ENCODE results near the gene AGXT. TPM values are rescaled to one million over a fixed set of nuclear protein-coding genes. Genes with fewer than 3 reads are reported as not detected.

Gene AGXT
- total RNA-seq, 2 donors from 2014 or later: 1.9 to 6.1 TPM

DNA sequence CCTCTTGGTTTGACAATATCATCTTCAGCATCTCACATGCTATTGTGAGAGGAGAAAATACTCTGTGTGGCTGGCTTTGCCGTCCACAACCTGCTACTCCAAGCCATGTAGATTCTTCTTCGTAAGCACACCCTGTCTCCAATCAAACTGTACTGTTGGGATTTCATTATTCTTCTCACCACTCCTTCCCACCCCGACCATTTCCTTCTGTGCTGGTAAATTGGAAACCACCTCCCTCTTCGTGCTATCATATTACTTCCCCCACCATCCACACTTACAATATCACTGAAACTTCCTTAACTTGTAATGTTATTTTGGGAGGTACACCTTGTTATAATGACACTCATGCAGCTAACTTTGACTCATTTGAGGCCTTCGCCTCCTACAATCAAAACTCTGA, 3.2 kb upstream of the AGXT start:
- no peaks in the 10 kb centered on the region for H3K27me3 ChIP-seq
- H3K4me1 ChIP-seq: peaks cover 3% of the 10 kb centered on the region
- no peak for DNase-seq
- H3K9ac ChIP-seq (ENCODE audit: low read depth in 2 of 2, low read length in 2 of 2): no peak overlapping the region
- intact Hi-C loops (cut with DNase I): no loop called here
- H3K4me3 ChIP-seq: no peak overlapping the region
- TF ChIP-seq, protein P1, sequence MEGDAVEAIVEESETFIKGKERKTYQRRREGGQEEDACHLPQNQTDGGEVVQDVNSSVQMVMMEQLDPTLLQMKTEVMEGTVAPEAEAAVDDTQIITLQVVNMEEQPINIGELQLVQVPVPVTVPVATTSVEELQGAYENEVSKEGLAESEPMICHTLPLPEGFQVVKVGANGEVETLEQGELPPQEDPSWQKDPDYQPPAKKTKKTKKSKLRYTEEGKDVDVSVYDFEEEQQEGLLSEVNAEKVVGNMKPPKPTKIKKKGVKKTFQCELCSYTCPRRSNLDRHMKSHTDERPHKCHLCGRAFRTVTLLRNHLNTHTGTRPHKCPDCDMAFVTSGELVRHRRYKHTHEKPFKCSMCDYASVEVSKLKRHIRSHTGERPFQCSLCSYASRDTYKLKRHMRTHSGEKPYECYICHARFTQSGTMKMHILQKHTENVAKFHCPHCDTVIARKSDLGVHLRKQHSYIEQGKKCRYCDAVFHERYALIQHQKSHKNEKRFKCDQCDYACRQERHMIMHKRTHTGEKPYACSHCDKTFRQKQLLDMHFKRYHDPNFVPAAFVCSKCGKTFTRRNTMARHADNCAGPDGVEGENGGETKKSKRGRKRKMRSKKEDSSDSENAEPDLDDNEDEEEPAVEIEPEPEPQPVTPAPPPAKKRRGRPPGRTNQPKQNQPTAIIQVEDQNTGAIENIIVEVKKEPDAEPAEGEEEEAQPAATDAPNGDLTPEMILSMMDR (IDR thresholded peaks at IDR 0.05): no peak
- no peaks in the 10 kb centered on the region for H3K9me3 ChIP-seq
- H3K27ac ChIP-seq: no peak overlapping the region
- H3K36me3 ChIP-seq: no peaks in the 10 kb centered on the region

DNA sequence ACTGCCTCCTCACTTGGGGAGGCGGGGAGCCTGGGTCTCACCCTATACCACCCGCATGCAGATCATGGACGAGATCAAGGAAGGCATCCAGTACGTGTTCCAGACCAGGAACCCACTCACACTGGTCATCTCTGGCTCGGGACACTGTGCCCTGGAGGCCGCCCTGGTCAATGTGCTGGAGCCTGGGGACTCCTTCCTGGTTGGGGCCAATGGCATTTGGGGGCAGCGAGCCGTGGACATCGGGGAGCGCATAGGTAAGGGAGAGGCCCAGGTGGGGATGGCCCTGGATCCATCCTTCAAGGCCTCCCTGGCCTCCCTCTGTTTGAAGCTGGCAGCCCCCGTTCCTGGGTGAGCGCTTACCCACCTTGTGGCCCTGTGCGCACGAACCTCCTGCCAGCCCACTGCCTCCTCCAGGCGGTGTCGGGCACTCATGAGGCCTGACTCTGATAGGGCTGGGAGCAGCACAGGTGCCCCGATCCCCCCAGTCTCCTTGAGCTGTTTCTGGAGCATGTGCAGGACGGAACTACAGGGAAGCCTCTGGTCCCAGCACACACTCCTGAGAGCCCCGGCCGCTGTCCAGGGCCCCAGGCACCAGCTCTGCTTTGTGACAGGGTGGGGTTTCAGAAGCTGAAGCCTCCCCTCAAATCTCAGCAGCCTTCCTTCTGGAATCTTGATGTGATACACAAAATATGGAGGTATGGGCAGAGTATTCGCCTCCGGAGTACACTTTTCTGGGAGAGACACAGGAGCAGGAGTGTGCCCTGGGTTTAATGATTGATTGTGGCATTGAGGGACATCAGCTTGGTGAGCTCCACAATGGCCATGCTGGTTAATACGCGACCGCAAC, 708 bp downstream of the AGXT start:
- Histone ChIP-seq H3K27me3 (no peaks in the 10 kb centered on the region), H3K4me3 (no peak overlapping the region), H3K4me1 (peaks cover 3% of the 10 kb centered on the region), H3K9me3 (no peaks in the 10 kb centered on the region), H3K36me3 (no peaks in the 10 kb centered on the region), H3K9ac (ENCODE audit: low read depth in 2 of 2, low read length in 2 of 2) (no peak overlapping the region), H3K27ac (no peak overlapping the region)
- TF ChIP-seq, protein P1 (IDR thresholded peaks at IDR 0.05): no peak
- DNase-seq: no peak
- intact Hi-C loops (cut with DNase I): no loop called here

DNA sequence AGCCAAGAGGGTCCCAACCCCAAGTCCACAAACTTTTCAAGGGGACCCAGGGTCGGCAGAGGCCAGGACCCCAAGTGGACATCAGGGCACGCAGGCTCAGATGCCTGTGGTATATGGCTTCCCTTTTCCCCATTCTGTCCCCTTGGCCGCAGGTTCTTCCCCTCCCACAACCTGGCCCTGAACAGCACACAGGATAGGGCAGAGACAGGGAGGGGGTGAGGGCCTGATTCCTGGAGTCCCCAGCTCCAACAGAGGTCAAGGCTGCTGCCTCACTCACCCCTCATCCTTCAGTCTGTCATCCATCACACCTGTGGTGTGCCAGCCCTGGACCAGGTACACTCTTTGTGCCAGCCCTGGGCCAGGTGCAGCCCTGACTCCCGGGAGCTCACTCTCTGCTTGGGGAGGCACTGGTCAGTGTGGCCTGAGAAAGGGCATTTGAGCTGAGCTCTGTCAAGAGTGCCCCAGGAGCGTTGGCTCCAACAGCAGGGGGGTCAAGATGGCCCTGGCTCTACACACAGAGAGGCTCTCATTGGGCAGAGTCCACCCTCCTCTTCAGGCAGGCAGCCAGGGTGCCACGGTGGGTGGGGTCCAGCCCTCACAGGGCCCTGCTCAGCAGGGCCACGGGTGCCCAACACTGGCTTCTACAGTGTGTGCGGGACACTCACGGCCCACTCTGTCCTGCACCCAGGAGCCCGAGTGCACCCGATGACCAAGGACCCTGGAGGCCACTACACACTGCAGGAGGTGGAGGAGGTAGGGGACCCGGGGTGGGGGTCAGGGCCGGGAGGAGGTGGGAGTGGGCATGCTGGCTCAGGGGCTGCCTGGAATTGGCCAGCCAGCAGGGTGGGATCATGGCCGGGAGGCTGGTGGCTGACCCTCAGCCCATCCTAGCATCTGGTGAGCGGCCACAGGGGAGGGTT, 1.6 kb downstream of the AGXT start:
- no peak overlapping the region for H3K9ac ChIP-seq (ENCODE audit: low read depth in 2 of 2, low read length in 2 of 2)
- no peaks in the 10 kb centered on the region for H3K36me3 ChIP-seq
- H3K4me3 ChIP-seq: no peak overlapping the region
- no peak for DNase-seq
- H3K4me1 ChIP-seq: peaks cover 9% of the 10 kb centered on the region
- intact Hi-C loops (cut with DNase I): no loop called here
- no peaks in the 10 kb centered on the region for H3K27me3 ChIP-seq
- TF ChIP-seq, protein P1 (IDR thresholded peaks at IDR 0.05): no peak
- H3K27ac ChIP-seq: no peak overlapping the region
- H3K9me3 ChIP-seq: no peaks in the 10 kb centered on the region

DNA sequence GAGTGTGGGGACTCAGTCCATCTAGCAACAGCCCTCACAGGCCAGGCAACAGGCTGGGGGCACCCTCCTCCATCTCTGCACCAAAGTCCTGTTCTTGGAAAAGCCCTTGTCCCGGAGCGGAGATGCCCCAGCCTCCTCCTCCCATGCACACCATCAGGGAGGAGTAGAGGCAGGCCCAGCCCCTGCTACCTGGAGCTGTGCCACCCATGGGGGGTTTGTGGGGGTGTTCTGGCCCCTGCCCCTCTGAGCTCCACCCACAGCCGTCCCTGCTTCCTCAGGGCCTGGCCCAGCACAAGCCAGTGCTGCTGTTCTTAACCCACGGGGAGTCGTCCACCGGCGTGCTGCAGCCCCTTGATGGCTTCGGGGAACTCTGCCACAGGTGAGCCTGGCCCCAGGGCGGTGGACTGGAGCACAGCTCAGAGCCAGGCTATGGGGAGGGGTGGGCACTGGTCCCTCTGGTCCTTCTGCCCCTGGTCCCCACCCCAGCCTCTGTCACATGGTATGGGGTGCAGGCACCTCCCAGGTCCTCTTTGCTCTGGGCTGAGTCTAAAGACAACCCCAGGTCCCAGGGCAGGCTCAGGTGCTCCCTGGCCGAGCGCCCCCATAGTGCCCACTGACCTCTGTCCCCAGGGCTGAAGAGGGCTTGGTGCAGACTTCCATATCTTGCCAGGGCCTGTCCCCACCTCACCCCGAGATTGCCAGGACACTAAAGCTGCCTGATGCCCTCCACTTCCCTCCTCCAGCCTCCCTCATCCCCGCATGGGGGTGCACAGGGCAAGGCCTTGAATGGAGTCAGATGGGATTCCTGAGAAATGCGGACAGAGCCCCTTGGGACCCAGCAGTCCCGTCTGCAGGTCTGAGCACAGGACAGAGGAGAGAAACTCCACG, 2.7 kb downstream of the AGXT start:
- no peak overlapping the region for H3K4me3 ChIP-seq
- TF ChIP-seq, protein P1 (IDR thresholded peaks at IDR 0.05): no peak
- no peak for DNase-seq
- no peaks in the 10 kb centered on the region for H3K36me3 ChIP-seq
- peaks cover 13% of the 10 kb centered on the region for H3K4me1 ChIP-seq
- no peak overlapping the region for H3K27ac ChIP-seq
- no peaks in the 10 kb centered on the region for H3K27me3 ChIP-seq
- H3K9me3 ChIP-seq: no peaks in the 10 kb centered on the region
- intact Hi-C loops (cut with DNase I): no loop called here
- no peak overlapping the region for H3K9ac ChIP-seq (ENCODE audit: low read depth in 2 of 2, low read length in 2 of 2)

Measured in colonic mucosa (tissue), 4 donors.